NCI-H460 (cell line): ENCODE results near the gene ITGB2. TPM values are rescaled to one million over a fixed set of nuclear protein-coding genes. Genes with fewer than 3 reads are reported as not detected.
A peak's percentile ranks its signal among the peaks of the same experiment; 100 is the strongest.
"Not testable (repeated sequence)": the region's sequence is repeated elsewhere in the genome, so short reads cannot be mapped to it uniquely, and the experiment has no call there.

Experiments used
- DNase-seq: peaks from one replicate; pipeline ENCODE4 v3.0.0-alpha.2; 2016; ENCODE audit warnings: low read depth; ENCODE audit errors: extremely low read depth
- total RNA-seq: library from RNA; depleted of rRNA; stranded (reverse); fragments of >200 nt; shearing (Covaris generic); gene quantifications from 2 replicates; pipeline ENCODE4 v1.2.3, GENCODE V29; 2014

The ITGB2 gene
- total RNA-seq, 1 experiment from 2014 or later = 0.92 TPM

DNA sequence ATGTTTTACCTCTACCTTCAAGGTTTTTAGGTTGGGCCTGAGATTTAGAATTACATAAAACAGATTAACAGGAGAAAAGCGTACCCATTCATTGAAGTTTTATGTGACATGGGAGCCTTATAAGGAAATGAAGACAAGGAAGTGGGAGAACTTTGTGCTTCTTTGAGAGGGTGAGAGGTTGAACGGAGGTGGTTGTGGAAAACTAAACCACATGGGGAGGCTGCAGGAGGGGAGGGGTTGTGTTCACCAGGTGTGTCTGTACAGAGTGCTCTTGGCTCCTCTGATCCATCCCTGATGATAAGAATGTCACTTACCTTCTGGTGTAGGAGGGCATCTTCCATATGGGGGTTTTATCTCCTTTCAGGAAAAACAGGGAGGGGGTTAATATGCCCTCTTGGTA, 21.9 kb upstream of the ITGB2 start:
- no peak for DNase-seq

- DNase-seq = no peak
These were observed 20.9 kb upstream of the ITGB2 start for GRCh38 chr21:44941567-44941966.

DNA sequence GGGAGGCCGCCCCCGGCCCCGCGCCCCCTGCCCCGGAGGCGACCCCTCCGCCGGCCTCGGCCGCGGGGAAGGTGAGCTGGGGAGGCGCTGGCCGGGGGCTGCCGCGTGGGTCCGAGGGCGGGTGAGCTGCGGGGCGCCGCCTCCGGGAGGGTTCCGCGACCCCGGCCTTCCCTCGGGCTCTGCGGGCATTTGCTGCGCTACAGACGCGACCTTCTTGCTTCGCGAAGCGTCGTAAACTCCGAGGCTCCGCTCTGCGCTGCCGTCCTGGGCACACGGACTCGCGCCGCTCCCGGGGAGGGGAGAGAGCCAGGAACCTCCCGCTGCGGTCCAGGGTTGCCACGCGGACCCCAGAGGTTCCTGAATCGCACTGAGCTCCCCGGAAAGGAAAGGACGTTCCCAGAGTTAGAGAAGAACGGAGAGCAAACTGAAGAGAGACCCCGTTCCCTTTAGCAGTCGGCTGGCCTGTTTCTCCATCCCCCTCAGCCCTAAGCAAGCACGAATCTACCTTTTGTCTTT, 19.5 kb upstream of the ITGB2 start:
- no peak for DNase-seq

GRCh38 chr21:44939532-44940115, 18.9 kb upstream of the ITGB2 start, which contains the start of gene SLX9:
SLX9 (plus strand) TSS chr21:44940029; CDS start chr21:44940058, 29 bp downstream.
- DNase-seq = peak; percentile 60

DNA sequence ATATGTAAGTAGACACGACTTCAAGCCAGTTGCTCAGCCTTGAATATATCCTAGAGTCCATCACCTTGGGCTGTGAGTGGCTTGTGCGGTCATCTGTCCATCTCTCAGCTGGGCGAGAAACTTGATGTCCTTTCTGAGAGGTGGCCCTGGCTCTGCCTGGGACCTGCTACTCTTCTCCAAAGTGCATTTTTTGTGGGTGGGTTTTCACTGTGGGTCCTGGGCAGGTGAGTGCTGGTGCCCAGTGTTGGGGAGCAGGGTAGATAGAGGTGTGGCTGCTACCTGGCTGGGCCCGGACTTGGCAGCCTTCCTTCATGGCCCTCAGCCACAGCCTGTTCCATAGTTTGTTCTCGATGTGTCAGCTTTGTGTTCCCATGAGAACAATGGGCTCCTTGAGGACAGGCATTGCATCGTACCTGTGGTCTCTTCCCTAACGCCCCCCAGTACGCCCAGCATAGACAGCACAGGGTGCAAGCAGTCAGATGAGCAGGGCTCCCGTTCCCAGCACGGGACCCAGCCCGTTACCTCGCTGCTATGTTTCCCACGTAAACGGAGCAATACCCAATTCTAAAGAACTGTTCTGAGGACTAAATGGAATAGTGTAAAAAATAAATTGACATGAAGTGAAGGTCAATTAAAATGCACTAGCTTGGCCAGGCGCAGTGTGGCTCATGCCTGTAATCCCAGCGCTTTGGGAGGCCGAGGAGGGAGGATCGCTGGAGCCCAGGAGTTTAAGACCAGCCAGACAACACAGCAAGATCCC, 18.3 kb upstream of the ITGB2 start:
- no peak for DNase-seq

DNA sequence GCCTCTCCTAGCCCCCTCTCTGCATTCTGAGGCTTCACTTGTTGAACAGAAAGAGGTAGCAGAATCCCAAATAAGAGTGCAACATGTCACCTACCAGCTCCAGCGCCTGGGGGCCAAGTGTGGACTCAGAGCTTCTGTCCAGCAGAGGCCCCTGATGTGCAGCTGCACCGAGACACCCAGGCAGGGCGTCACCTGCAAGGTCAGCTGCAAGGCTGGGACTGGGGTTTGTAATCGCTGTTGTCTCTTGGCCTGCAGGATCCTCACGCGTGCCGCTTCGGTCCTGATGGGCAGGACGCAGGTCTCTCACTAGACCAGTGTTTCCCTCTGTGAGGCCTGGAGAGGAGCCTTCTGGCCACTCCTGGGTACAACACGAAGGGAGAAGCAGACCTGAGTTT, 14.8 kb upstream of the ITGB2 start:
- no peak for DNase-seq

DNA sequence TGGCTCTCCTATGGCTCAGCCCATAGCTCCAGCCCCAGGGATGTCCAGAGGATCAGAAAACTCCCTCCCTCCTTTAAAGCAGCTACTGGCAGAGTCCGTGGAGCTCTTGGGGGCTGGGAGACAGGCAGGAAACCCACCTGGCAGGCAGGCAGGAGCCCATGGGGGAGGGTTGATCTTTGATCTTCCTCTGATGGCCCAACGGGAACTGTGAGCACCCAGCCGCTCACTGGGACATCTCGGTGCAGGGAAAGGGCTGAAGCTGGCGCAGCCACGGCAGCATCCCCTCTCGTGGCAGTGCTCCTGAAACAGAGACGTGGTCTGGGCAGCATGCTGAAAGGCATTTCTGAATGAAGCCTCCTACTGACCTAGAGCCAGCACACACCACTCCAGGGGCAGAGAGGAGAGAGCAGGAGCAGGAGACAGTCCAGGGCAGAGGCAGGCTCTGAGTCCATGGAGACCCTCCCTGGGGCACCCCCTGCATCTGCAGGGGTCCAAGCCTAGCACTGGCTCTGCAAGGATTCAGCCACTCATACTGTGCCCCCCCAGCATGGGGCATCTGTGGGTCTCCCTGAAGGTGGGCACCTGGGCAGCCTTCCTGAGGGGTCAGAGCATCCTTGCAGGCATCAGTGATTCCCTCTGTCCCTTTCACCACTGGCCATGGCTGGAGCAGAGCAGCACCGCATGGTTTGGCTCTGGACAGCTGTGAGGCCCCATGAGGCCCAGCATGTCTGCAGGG, 14.3 kb upstream of the ITGB2 start:
- no peak for DNase-seq

- no peak for DNase-seq
These were observed 13.6 kb upstream of the ITGB2 start for GRCh38 chr21:44934276-44934675.

- DNase-seq = no peak
These were observed 13.2 kb upstream of the ITGB2 start for GRCh38 chr21:44933918-44934260.

- DNase-seq = no peak
These were observed 12.7 kb upstream of the ITGB2 start for GRCh38 chr21:44933199-44933917.

DNA sequence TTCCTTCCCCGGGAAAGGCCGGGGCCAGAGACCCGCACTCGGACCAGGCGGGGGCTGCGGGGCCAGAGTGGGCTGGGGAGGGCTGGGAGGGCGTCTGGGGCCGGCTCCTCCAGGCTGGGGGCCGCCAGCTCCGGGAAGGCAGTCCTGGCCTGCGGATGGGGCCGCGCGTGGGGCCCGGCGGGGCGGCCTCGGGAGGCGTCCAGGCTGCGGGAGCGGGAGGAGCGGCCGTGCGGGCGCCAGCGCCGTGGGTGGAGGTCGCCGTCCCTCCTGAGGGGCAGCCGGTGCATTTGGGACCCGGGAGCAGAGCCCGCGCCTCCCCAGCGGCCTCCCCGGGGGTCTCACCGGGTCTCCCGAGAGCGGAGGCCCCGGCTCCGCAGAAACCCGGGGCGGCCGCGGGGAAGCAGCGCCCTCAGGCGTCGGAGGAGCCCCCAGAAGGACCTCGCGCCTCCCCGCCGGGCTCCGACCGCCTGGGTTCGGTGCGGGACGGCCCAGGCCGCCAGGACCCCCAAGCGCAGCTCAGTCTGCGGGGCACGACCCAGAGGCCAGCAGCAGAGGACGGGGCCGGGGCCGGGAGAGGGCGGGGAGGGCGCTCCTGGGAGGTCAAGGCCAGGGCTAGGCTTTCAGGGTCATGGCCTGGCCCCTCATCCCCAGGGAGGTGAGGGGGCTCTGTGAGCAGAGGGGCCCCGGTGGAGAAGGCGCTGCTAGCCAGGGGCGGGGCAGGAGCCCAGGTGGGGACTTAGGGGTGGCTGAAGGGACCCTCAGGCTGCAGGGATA, 11.9 kb upstream of the ITGB2 start:
- DNase-seq = no peak

GRCh38 chr21:44931501-44932407, 11.1 kb upstream of the ITGB2 start:
- no peak for DNase-seq

- no peak for DNase-seq
These were observed 10.4 kb upstream of the ITGB2 start for GRCh38 chr21:44931137-44931500.

DNA sequence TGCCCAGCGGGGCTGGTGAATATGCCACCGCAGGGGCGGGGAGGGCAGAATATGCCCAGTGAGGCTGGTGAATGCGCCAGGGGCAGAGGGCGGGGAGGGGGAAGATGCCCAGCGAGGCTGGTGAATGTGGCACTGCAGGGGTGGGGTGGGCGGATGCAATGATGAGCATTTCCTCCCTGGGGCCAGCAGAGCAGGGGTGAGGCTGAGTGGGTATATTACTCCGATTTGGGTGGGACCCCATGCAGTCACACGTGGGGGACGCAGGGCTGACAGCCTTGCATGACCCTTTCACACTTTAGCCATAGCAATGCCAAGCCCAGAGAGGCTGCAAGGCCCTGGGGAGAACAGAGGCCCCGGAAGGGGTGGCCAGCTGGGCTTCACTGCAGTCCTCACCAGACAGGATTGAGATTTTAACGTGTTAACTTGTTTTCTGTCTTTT, 9.9 kb upstream of the ITGB2 start:
- DNase-seq = no peak

DNA sequence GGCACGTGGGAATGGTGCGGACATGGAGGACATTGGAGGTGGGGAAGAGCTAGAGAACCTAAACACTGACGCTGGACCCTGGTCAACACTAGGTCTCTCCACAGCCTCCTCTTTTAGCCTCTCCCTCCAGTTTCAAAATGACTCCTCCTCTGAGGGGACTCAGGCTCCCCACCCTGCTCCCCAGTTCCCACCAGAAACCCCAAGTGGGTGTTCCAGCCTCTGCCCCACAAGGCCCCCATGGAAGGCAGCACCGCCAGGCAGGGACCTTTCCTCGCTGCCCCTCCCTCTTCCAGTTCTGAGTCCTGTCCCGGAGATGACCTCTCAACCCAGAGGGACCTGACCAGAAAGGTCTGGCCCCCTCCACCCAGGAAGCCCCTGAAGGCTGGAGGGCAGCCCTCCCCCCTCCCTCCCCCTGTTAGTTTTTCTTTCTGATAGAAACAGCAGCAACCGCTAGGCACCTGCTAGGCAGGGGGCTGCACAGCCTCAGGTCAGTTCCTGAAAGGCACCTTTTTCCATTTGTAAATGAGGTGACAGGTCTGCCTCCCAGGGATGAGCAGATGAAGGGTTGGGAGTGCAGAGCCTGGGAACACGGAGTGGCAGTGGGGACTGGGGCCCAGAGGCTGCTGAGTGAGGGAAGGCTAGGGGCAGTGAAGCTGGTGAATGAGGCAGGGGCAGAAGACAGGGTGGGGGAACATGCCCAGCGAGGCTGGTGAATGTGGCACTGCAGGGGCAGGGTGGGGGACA, 9.3 kb upstream of the ITGB2 start:
- DNase-seq = no peak

DNA sequence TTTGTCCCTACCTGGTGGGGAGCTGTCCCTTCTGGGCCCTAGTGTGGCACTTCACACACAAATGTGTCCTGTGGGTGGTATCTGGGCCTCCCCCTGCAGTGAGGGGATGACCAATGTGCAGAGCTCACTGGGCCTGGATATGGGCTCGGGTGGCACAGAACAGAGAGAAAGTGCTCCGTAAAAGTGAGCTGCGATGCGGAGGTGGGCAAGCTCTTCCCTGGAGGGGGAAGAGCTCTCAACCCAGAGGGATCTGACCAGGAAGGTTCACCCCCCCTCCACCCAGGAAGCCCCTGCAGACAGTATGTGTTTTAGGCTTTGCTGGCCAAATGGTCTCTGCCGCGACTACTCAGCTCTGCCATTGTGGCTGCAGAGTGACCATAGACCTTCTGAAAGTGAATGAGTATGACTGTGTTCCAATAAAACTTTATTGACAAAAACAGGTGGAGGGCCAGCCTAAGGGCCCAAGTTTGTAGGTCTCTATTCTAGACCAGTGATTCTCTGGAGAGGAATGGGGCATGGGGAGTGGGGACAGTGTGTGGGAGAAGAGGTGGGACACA, 8.6 kb upstream of the ITGB2 start:
- no peak for DNase-seq

DNA sequence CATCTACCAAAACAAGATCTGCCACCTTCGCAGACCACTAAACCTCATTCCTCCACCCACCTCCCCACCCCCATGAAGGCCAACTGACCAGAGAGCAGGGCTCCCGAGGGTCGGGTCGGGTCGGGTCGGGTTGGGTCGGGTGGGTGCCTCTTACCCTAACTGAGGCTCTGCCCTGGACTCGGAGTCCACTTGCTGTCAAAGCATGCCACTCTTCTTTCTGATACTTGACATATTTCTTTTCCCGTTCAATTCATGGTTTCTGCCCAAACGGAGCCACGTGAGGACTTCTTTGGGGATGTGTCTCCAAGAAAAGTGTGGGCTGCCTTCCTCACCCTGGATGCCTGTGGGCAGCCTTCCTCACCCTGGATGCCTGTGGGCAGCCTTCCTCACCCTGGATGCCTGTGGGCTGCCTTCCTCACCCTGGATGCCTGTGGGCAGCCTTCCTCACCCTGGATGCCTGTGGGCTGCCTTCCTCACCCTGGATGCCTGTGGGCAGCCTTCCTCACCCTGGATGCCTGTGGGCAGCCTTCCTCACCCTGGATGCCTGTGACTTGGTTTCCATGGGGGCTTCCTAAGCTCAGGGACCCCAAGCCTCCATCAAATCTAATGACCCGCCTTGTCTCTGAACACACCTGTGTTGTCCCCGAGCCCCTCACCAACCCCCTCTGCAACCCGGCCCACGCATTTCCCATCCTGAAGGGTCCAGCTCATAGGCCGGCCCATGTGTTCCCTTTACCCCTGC, 8.0 kb upstream of the ITGB2 start:
- not testable (repeated sequence) for DNase-seq
